Endodermal cell (in vitro differentiated cells): ENCODE measurements around the gene KCND2. TPM values are rescaled to one million over a fixed set of nuclear protein-coding genes. Genes with fewer than 3 reads are reported as not detected.

Source experiments
- DNase-seq: peaks from one replicate; pipeline ENCODE4 v3.0.0-alpha.2; 2017
- H3K27ac ChIP-seq: 2 replicates; pipeline ENCODE4 v1.5.1; 2013; ENCODE audit warnings: mild to moderate bottlenecking, low read depth, low read length, moderate library complexity
- H3K27me3 ChIP-seq: 2 replicates; pipeline ENCODE4 v1.6.1; 2013; ENCODE audit warnings: mild to moderate bottlenecking, low read length, moderate library complexity; ENCODE audit not compliant: insufficient read depth, control insufficient read depth, poor library complexity, severe bottlenecking
- H3K36me3 ChIP-seq: 2 replicates; pipeline ENCODE4 v1.7.0; 2013; ENCODE audit warnings: mild to moderate bottlenecking, low read length, moderate library complexity; ENCODE audit not compliant: control insufficient read depth, insufficient read depth
- H3K4me1 ChIP-seq: one replicate; pipeline ENCODE4 v1.7.0; 2013; ENCODE audit warnings: low read length; ENCODE audit not compliant: control insufficient read depth, insufficient read depth
- H3K4me3 ChIP-seq: 2 replicates; pipeline ENCODE4 v1.5.1; 2013; ENCODE audit warnings: mild to moderate bottlenecking, low read length, moderate library complexity
- H3K9ac ChIP-seq: 2 replicates; pipeline ENCODE4 v1.6.1; 2013; ENCODE audit warnings: mild to moderate bottlenecking, low read length, moderate library complexity; ENCODE audit not compliant: poor library complexity, severe bottlenecking; ENCODE audit errors: extremely low read depth
- H3K9me3 ChIP-seq: 2 replicates; pipeline ENCODE4 v1.6.1; 2013; ENCODE audit warnings: mild to moderate bottlenecking, low read length, moderate library complexity; ENCODE audit not compliant: control insufficient read depth
- H3K27ac Mint-ChIP-seq: 2 replicates; pipeline ENCODE4 v1.8.0; 2020; ENCODE audit warnings: mixed read lengths
- H3K27me3 Mint-ChIP-seq: 2 replicates; pipeline ENCODE4 v1.8.0; 2021; ENCODE audit warnings: mild to moderate bottlenecking, mixed read lengths; ENCODE audit not compliant: insufficient read depth
- H3K36me3 Mint-ChIP-seq: 2 replicates; pipeline ENCODE4 v1.8.0; 2020; ENCODE audit warnings: low read depth, mixed read lengths
- H3K4me1 Mint-ChIP-seq: 2 replicates; pipeline ENCODE4 v1.8.0; 2020; ENCODE audit warnings: mixed read lengths
- H3K4me3 Mint-ChIP-seq: 2 replicates; pipeline ENCODE4 v1.8.0; 2020; ENCODE audit warnings: mild to moderate bottlenecking, moderate library complexity, mixed read lengths
- H3K9me3 Mint-ChIP-seq: 2 replicates; pipeline ENCODE4 v1.8.0; 2020; ENCODE audit warnings: mild to moderate bottlenecking, mixed read lengths
- CTCF ChIP-seq: fragments of 200-600 bp; sonication (generic); conservative IDR thresholded peaks from 2 replicates; pipeline ENCODE4 v1.5.0; 2021; ENCODE audit warnings: antibody characterized with exemption, mild to moderate bottlenecking
- WGBS, 2 experiments: methylation state at CpG; one replicate each; pipeline versions ENCODE4 v1.1.5 to v1.1.7; 2013; ENCODE audit warnings: missing lambda C conversion rate in 2 of 2, mixed read lengths in 1 of 2; ENCODE audit not compliant: insufficient coverage in 1 of 2, insufficient read length in 1 of 2; 5-methylcytosine and 5-hydroxymethylcytosine counted together
- total RNA-seq, 2 donors: library from RNA; stranded (reverse); fragmentation: NEBNext Ultra II Directional in 1 of 2; extraction: Animal tissue kit (Norgen Biotek cat#: 25700) in 1 of 2; gene quantifications; 2 replicates in 1 of 2; 3 replicates in 1 of 2; pipeline ENCODE4 v1.2.1, GENCODE V29; 2021

Gene KCND2
- total RNA-seq, 2 donors from 2014 or later, result 0.71 to 4.6 TPM

- Histone ChIP-seq H3K9me3 (no peaks in the 10 kb centered on the region), H3K27me3 (no peaks in the 10 kb centered on the region), H3K4me1 (peaks cover 2% of the 10 kb centered on the region), H3K4me3 (no peak overlapping the region), H3K27ac (no peak overlapping the region), H3K9ac (no peak overlapping the region), H3K36me3 (no peaks in the 10 kb centered on the region)
- no peaks in the 10 kb centered on the region for H3K9me3 Mint-ChIP-seq
- H3K27ac Mint-ChIP-seq, result no peak overlapping the region
- H3K36me3 Mint-ChIP-seq, result no peaks in the 10 kb centered on the region
- no peak for TF ChIP-seq CTCF
- no peak overlapping the region for H3K4me3 Mint-ChIP-seq
- DNase-seq, result no peak
- H3K4me1 Mint-ChIP-seq, result peaks cover 27% of the 10 kb centered on the region
- H3K27me3 Mint-ChIP-seq, result no peaks in the 10 kb centered on the region
- WGBS, 2 experiments, result 74 to 85% methylated on average over 2 of the region's 2 CpGs
These were observed 445.4 kb downstream of the KCND2 start for GRCh38 chr7:120718361-120718760.

- no peak overlapping the region for H3K9ac ChIP-seq
- H3K27me3 ChIP-seq, result no peaks in the 10 kb centered on the region
- H3K4me3 ChIP-seq, result no peak overlapping the region
- Mint-ChIP-seq H3K27ac (no peak overlapping the region), H3K9me3 (no peaks in the 10 kb centered on the region), H3K36me3 (no peaks in the 10 kb centered on the region), H3K4me1 (peaks cover 29% of the 10 kb centered on the region), H3K4me3 (no peak overlapping the region), H3K27me3 (no peaks in the 10 kb centered on the region)
- no peak for TF ChIP-seq CTCF
- peaks cover 2% of the 10 kb centered on the region for H3K4me1 ChIP-seq
- no peak overlapping the region for H3K27ac ChIP-seq
- no peaks in the 10 kb centered on the region for H3K9me3 ChIP-seq
- 80 to 87% methylated on average over 1 to 2 of the region's 2 CpGs for WGBS, 2 experiments
- H3K36me3 ChIP-seq, result no peaks in the 10 kb centered on the region
- DNase-seq, result no peak
These were observed 447.3 kb downstream of the KCND2 start for GRCh38 chr7:120720317-120720716.

- WGBS, 2 experiments, result 88% methylated on average over 1 of the region's 1 CpG; no CpG with 5 or more reads in 1 of the 2 experiments
- Mint-ChIP-seq H3K27me3 (no peaks in the 10 kb centered on the region), H3K4me3 (no peak overlapping the region)
These were observed 450.8 kb downstream of the KCND2 start for GRCh38 chr7:120723465-120724385.

More at GRCh38 chr7:120723465-120724385, 450.8 kb downstream of the KCND2 start:
- no peaks in the 10 kb centered on the region for H3K9me3 ChIP-seq
- Mint-ChIP-seq H3K36me3 (no peaks in the 10 kb centered on the region), H3K4me1 (peaks cover 22% of the 10 kb centered on the region), H3K27ac (no peak overlapping the region), H3K9me3 (no peaks in the 10 kb centered on the region)
- H3K4me3 ChIP-seq, result no peak overlapping the region
- no peak for DNase-seq
- no peaks in the 10 kb centered on the region for H3K27me3 ChIP-seq
- H3K4me1 ChIP-seq, result no peaks in the 10 kb centered on the region
- H3K27ac ChIP-seq, result no peak overlapping the region
- no peak for TF ChIP-seq CTCF
- no peaks in the 10 kb centered on the region for H3K36me3 ChIP-seq
- no peak overlapping the region for H3K9ac ChIP-seq
